Measurements from ENCODE around the gene NAGPA.

The NAGPA gene

GRCh38 chr16:5042574-5043171, 8.9 kb upstream of the NAGPA start:
- ChIA-PET POLR2A (no interaction called here), CTCF (no interaction called here)
- no peak for DNase-seq (ENCODE audit: extremely low spot score)
- no peak for TF ChIP-seq FOXA1 (IDR thresholded peaks at IDR 0.05)
- TF ChIP-seq TARDBP (IDR thresholded peaks at IDR 0.05): no peak
- no peak for TF ChIP-seq PKNOX1 (IDR thresholded peaks at IDR 0.05)
- TF ChIP-seq FOXK2 (IDR thresholded peaks at IDR 0.05): no peak
- TF ChIP-seq NFRKB (IDR thresholded peaks at IDR 0.05): no peak
- no peak for TF ChIP-seq LEF1 (IDR thresholded peaks at IDR 0.05; ENCODE audit: borderline replicate concordance)
- no peak for TF ChIP-seq SUZ12 (IDR thresholded peaks at IDR 0.05)
- TF ChIP-seq L3MBTL2 (conservative IDR thresholded peaks at IDR 0.05): no peak
- no peak for TF ChIP-seq FOXM1 (IDR thresholded peaks at IDR 0.05; ENCODE audit: borderline replicate concordance)

- ChIA-PET POLR2A (no interaction called here), CTCF (interaction anchor here (0.6 kb wide), 1 partner anchor 52 kb away, joined by 3 read pairs; no protein-coding TSS in a partner anchor)
- DNase-seq (ENCODE audit: extremely low spot score): no peak
- no peak for TF ChIP-seq PKNOX1 (IDR thresholded peaks at IDR 0.05)
- TF ChIP-seq TARDBP (IDR thresholded peaks at IDR 0.05): no peak
- TF ChIP-seq LEF1 (IDR thresholded peaks at IDR 0.05; ENCODE audit: borderline replicate concordance): no peak
- no peak for TF ChIP-seq FOXK2 (IDR thresholded peaks at IDR 0.05)
- TF ChIP-seq NFRKB (IDR thresholded peaks at IDR 0.05): no peak
- TF ChIP-seq SP1 (IDR thresholded peaks at IDR 0.05): no peak
- no peak for TF ChIP-seq FOXM1 (IDR thresholded peaks at IDR 0.05; ENCODE audit: borderline replicate concordance)
- TF ChIP-seq HDGF (IDR thresholded peaks at IDR 0.05; ENCODE audit: borderline replicate concordance): no peak
- TF ChIP-seq CTBP1 (IDR thresholded peaks at IDR 0.05; ENCODE audit: borderline replicate concordance): no peak
- TF ChIP-seq SUZ12 (IDR thresholded peaks at IDR 0.05): no peak
These were observed 7.9 kb upstream of the NAGPA start for GRCh38 chr16:5041600-5042133.

- CTCF ChIA-PET: no interaction called here
- no peak for DNase-seq (ENCODE audit: extremely low spot score)
- POLR2A ChIA-PET: interaction anchor here (0.8 kb wide), 1 partner anchor 82 kb away, joined by 3 read pairs; the partner anchor contains the start of gene SEC14L5
- TF ChIP-seq ELF4 (IDR thresholded peaks at IDR 0.05): no peak
- no peak for TF ChIP-seq ZNF384 (IDR thresholded peaks at IDR 0.05)
- TF ChIP-seq SUZ12 (IDR thresholded peaks at IDR 0.05): no peak
- TF ChIP-seq BHLHE40 (IDR thresholded peaks at IDR 0.05; ENCODE audit: borderline replicate concordance): no peak
- TF ChIP-seq NFRKB (IDR thresholded peaks at IDR 0.05): no peak
- TF ChIP-seq FOXA1 (IDR thresholded peaks at IDR 0.05): no peak
- TF ChIP-seq CTBP1 (IDR thresholded peaks at IDR 0.05; ENCODE audit: borderline replicate concordance): no peak
- no peak for TF ChIP-seq FOXK2 (IDR thresholded peaks at IDR 0.05)
- no peak for TF ChIP-seq SP1 (IDR thresholded peaks at IDR 0.05)
- no peak for TF ChIP-seq L3MBTL2 (conservative IDR thresholded peaks at IDR 0.05)
- TF ChIP-seq HDGF (IDR thresholded peaks at IDR 0.05; ENCODE audit: borderline replicate concordance): no peak
- no peak for TF ChIP-seq ARNT (IDR thresholded peaks at IDR 0.05)
- TF ChIP-seq FOXM1 (IDR thresholded peaks at IDR 0.05; ENCODE audit: borderline replicate concordance): no peak
- TF ChIP-seq LEF1 (IDR thresholded peaks at IDR 0.05; ENCODE audit: borderline replicate concordance): no peak
- TF ChIP-seq PKNOX1 (IDR thresholded peaks at IDR 0.05): no peak
- no peak for TF ChIP-seq TARDBP (IDR thresholded peaks at IDR 0.05)
These were observed 6.7 kb upstream of the NAGPA start for GRCh38 chr16:5040451-5040850.

- POLR2A ChIA-PET: no interaction called here
- CTCF ChIA-PET: no interaction called here
- DNase-seq (ENCODE audit: extremely low spot score): no peak
- no peak for TF ChIP-seq ARNT (IDR thresholded peaks at IDR 0.05)
- no peak for TF ChIP-seq HDGF (IDR thresholded peaks at IDR 0.05; ENCODE audit: borderline replicate concordance)
- no peak for TF ChIP-seq ZNF384 (IDR thresholded peaks at IDR 0.05)
- no peak for TF ChIP-seq LEF1 (IDR thresholded peaks at IDR 0.05; ENCODE audit: borderline replicate concordance)
- no peak for TF ChIP-seq TARDBP (IDR thresholded peaks at IDR 0.05)
- no peak for TF ChIP-seq FOXK2 (IDR thresholded peaks at IDR 0.05)
- no peak for TF ChIP-seq NFRKB (IDR thresholded peaks at IDR 0.05)
- TF ChIP-seq PKNOX1 (IDR thresholded peaks at IDR 0.05): no peak
- no peak for TF ChIP-seq FOXA1 (IDR thresholded peaks at IDR 0.05)
- no peak for TF ChIP-seq SUZ12 (IDR thresholded peaks at IDR 0.05)
- TF ChIP-seq BHLHE40 (IDR thresholded peaks at IDR 0.05; ENCODE audit: borderline replicate concordance): no peak
- no peak for TF ChIP-seq CTBP1 (IDR thresholded peaks at IDR 0.05; ENCODE audit: borderline replicate concordance)
- TF ChIP-seq L3MBTL2 (conservative IDR thresholded peaks at IDR 0.05): no peak
- TF ChIP-seq ELF4 (IDR thresholded peaks at IDR 0.05): no peak
- no peak for TF ChIP-seq SP1 (IDR thresholded peaks at IDR 0.05)
- TF ChIP-seq FOXM1 (IDR thresholded peaks at IDR 0.05; ENCODE audit: borderline replicate concordance): no peak
These were observed 2.8 kb upstream of the NAGPA start for GRCh38 chr16:5036228-5037156.

- TF ChIP-seq CTBP1 (IDR thresholded peaks at IDR 0.05; ENCODE audit: borderline replicate concordance) (no peak), ARNT (IDR thresholded peaks at IDR 0.05) (no peak), ELF4 (IDR thresholded peaks at IDR 0.05) (no peak), TARDBP (IDR thresholded peaks at IDR 0.05) (no peak), HDGF (IDR thresholded peaks at IDR 0.05; ENCODE audit: borderline replicate concordance) (no peak), ZNF384 (IDR thresholded peaks at IDR 0.05) (no peak), L3MBTL2 (conservative IDR thresholded peaks at IDR 0.05) (no peak), FOXK2 (IDR thresholded peaks at IDR 0.05) (no peak), PKNOX1 (IDR thresholded peaks at IDR 0.05) (no peak), SUZ12 (IDR thresholded peaks at IDR 0.05) (no peak), BHLHE40 (IDR thresholded peaks at IDR 0.05; ENCODE audit: borderline replicate concordance) (no peak), SP1 (IDR thresholded peaks at IDR 0.05) (no peak), NFRKB (IDR thresholded peaks at IDR 0.05) (no peak)
- ChIA-PET POLR2A (no interaction called here), CTCF (no interaction called here)
- no peak for DNase-seq (ENCODE audit: extremely low spot score)
These were observed 2.1 kb upstream of the NAGPA start for GRCh38 chr16:5035909-5036227.
